GM21526 (cell line): Measurements from ENCODE around the gene TM4SF1.
A peak's percentile ranks its signal among the peaks of the same experiment; 100 is the strongest.
"Not testable (repeated sequence)": the region's sequence is repeated elsewhere in the genome, so short reads cannot be mapped to it uniquely, and the experiment has no call there.

Source experiments
- ATAC-seq: cut with Tn5 transposase; IDR thresholded peaks from one replicate; pipeline ENCODE4 v1.9.1; 2021; ENCODE audit warnings: moderate library complexity; ENCODE audit not compliant: unreplicated experiment, low FRiP score

Gene TM4SF1

DNA sequence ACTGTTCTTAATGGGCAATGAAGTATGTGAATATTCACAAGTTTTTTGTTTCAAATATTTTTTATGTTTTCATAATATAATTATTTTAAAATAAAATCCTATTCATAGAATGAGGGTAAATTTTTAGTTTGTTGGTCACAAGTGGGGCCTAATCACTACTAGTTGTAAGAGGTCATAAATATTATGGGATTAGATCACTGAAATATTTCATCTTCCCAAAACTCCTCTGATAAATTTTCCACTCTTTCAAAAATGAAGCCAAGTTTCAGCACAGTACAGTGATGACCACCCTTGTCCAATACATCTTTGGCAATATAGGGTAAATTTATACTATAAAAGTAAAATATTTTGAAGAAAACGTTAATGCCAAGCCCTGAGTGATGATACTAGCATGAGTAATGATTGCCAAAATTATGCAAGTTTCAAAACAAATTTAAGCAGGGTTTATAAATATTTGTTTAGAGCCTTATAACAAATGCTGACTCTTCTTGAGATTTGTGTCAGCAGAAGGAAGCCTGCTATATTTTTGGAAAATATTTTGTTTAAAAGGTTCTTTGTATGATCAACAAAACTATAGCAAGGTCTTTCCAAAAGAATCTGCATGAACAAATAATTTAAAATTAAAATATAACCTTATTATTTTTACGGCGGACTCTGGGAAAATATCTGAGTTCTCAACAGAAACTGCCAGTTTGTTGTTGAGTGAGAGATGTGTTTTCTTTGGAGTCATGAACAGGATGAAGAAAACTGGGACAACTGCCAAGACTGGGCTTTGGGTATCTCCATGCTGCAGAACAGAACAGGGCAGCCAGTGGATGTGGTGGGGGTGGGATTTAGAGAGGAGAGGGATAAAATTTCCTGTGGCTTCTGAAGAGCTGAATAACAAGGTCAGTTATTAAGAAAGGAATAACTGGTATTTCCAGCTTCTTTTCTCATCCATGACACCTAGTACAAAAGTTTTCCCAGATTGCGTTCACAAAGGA, 17.9 kb upstream of the TM4SF1 start:
- ATAC-seq = no peak

DNA sequence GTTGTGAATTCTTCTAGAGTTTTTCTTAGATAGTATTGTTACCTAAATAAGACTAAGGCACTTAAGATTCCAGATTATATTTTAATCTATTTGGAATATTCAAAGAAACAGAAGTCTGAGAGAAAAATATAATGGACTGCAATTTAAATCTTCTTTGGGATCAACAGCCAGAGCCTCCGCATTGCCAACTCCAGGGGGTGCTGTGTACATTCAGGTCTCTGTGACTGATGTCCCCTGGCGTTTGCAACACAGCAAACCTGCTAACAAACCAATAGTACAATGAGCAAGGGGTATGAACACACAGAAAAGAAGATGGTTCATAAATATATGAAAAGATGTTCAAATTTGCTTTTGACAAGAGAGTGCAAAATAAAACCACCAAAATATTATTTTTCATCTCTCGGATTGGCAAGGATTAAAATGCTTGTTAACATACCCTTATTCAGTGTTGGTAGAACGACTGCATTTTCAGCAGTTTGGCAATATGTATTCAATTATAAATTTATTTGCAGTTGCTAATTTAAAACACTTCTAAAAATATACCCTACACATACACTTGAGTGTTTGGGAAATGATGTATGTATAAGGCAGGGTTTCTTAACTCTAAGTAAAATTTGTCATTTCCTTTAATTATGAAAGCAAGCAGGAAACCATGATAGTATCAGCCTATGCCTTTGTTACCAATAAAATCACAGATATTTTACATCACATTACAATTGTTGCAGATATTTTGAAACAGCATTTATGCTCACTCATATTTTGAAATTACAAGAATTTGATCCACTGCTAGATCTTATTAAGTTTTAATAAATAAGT, 16.1 kb upstream of the TM4SF1 start:
- peak; percentile 83 for ATAC-seq

DNA sequence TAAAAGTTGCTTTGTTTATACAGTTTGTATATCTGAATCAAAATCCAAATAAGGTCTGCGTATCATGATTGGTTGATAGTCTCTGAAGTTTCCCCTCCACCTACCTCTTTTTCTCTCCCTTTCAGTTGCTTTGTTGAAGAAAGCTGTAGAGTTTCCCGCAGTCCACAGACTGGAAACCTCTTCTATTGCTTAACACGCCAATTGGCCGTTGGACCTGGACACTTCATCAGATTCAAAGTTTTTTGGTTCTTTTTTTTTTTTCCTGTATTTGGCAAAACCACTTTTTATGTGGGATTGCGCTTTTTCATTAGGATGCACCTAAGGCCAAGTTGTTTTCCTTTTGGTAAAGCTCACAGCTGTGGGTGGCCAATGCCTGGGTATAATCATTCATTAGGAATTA, 14.5 kb upstream of the TM4SF1 start:
- no peak for ATAC-seq

DNA sequence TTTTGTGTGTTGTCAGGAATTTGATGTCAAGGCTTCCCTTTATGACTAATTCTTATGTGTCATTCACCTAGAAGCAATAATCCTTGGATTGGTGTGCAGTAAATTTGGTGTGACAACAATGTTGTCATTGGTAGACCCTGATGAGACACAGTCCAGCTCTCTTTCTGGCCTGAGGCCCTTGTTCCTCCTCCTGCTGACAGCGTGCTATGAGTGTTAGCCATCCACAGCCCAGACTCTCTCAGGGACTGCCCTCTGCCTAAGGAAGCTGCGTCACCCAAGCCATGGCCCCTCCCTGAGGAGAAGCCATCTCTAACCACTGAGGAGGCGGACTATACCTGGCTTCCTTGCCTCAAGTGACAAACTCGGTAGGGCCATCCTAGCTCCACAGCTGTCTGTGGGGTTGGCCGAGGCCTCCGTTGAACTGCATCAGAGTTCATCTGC, 13.3 kb upstream of the TM4SF1 start:
- no peak for ATAC-seq

DNA sequence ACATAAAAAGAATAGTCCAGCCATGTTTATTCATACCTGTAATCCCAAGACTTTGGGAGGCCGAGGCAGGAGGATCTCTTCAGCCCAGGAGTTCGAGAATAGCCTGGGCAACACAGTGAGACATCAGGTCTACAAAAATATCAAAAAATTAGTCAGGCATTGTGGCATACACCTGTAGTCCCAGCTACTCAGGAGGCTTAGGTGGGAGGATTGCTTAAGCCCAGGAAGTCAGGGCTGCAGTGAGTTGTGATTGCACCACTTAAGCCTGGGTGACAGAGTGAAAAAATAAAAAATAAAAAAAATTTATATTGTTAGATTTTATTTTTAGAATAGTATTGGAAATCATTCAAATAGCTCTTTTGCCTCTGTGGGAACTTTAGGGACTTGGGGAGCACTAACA, 12.8 kb upstream of the TM4SF1 start:
- ATAC-seq = no peak

DNA sequence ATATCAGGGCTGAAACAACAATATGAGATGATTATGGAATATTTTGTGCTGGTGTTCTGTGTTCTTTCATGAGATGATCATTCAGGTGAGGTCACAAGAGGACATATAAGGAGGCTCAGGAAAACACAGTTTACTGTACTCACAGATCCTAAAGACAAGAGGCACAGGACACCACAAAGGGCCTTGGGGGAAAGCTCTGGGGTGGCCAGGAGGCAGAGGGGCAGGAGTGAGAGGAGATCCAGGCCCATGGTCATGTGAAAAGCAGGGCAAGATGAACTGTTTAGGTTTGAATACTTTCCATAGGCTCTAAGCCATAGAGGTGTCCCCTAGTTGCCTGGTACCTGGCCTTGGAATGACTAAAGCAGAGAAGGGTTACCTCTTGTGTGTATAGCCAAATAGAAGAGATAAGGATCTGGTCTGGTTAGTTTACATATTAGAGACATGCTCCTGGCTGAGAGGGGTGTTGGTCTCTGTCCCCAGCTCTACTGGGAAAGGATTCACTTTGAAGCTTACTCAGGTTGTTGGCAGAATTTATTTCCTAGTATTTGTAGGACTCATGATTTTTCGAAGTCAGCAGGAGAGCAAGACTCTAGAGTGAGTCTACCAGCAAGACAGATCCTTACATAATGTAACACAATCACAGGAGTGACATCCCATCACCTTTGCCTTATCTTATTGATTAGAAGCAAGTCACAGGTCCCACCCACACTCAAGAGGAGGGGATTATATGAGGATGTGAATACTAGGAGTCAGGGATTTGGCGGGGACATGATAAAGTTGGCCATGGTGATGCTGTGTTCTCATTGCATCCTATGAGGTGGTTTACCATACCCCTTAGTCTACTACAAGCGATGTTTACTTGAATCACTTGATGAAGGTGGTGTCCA, 11.3 kb upstream of the TM4SF1 start:
- ATAC-seq = no peak

DNA sequence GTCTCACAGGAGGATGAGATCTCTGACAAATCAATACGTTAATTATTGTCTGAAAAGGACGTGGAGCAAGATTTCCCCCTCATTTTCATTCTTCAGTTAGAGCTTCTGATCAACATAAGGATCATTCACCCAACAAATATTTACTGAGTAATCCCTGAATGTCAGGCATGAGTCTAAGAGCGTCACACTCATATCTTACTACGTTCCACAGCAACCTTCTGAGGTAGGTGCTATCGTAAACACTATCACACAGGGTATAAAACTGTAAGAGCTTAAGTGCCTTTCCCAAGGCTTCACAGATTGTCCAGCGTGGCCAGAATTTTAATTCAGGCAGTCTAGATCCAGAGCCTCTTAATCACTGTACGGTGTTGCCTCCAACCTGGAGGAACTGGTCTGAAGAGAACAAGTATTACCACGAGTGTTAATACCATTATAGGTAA, 10.6 kb upstream of the TM4SF1 start:
- no peak for ATAC-seq

DNA sequence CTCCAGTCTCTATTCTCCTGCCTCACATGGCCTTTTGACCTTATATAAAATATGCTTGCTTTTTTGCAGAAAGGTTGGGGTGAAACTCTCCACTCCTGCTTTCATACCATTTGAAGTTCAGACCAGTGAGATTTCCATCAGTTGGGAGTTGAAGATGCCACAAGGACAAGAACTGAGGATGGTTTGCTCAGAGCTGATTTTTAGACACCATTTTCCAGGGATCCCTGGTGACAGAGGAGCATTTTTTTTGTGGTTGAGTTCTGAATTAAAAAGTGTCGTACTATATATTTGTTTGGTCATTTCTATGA, 8.8 kb upstream of the TM4SF1 start:
- no peak for ATAC-seq

DNA sequence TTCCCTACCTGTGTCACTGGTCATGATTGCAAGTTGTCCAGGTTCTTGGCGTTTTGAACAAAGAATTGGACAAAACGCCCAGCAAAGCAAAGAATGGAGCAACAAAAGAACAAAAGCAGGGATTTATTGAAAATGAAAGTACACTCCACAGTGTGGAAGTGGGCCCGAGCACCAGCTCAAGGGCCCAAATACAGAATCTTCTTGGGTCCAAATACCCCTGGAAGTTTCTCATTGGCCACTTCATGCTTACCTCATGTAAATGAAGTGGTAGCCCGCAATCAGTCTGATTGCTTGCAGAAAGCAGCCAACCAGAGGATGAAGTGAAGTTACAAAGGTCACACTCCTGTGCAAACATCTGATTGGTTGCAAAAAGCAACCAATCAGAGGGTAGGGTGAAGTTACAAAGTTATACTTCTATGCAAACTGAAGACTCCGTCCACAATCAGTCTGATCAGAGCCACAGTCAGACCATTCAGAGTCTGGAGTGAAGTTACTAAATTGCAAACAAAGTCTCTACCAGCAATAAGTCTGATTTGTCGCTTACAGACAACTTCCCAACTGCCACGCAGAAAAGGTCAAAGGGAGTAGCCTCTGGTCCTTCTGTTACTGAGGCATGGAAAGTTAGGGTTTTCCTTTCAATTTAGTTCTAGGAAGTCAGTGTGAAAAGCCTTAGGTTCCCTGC, 8.3 kb upstream of the TM4SF1 start:
- no peak for ATAC-seq

DNA sequence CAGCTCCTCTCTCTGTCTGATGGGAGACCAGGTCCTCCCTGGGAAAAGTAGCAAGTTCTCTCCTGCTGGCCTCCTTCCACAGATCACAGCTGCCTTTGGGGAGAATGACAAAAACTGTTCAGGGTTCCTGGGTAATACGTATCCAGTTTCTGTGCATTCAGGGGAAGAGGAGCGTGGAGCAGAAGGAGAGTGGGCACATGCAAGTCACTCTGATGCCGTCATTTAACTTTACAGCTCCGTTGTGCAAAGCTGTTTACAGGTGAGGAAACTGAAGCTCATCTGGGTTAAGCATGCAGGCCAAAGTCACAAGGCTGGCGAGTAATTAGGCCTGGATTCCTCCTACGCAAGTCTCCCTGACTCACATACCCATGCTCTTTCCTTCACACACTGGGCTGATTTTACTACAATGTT, 7.5 kb upstream of the TM4SF1 start:
- no peak for ATAC-seq

DNA sequence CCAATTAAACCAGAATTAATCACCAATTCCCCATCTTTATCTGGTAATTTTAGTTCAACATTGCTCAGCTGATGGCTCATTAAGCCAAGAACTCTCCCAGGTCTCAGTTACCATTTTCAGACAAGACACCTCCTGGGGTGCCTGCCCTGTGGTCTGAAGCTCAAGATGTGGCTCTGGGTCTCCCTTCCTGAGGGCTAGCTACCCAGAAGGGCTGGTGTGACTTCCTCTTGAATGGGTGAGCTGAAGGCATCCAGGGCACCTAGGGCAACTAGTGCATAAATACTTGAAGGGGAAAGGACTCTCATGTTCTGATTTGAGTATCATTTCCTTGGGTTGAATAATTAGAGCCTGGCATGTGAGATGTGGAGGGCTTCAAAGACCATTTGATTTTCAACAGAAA, 6.7 kb upstream of the TM4SF1 start:
- no peak for ATAC-seq

DNA sequence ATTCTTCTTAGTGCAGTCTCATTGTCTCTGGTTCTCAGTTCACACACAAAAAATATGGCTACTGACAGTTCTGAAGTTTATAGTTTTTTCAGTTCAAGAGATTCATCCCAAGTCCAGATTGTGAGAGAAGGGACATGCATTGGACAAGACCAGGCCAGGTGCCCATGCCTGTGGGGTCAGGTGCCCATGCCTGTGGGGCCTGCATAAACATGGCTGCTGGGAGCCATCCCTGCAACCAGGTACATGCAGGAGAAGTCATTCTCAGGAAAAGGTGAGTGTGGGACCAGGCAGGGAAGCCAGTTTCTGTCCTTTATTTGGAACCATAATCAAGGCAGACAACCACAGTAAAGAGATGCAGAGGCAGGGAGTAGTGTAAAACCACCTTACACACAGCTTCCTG, 6.3 kb upstream of the TM4SF1 start:
- ATAC-seq = no peak

DNA sequence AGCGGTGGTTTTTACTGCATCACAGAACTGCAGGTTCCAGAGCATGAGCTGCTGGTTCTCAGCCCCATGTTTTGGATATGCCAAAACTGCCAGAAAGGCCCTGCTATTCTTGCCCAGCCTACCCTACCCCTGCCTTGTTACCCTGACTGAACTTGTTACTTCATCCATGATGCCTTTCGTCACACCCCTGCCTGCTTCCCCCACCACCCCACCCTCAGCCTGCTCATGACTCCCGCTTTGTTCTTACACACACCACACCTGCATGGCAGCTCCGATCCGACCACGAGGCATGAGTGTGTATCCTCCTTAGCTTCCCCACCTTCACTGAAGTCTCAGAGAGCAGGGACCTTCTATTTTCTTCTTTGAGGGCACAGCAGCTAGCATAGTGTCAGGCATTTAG, 5.1 kb upstream of the TM4SF1 start:
- ATAC-seq = no peak

DNA sequence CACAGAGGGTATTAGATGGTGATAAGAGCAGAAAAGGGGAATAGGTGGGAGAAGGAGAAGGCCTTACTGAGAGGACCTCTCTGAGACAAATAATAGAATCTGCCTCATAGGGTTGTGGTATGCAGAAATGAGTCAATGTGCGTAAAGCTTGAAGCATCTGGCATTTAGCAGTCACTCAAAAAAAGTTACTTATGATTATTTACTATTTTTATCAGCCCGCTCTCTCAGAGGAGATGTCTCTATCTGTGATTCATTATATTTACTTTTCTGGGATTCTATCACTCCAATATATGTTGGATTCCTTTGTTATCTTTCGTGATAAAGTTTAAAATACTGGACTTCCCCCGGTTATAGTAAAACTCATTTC, 4.6 kb upstream of the TM4SF1 start:
- ATAC-seq = no peak

DNA sequence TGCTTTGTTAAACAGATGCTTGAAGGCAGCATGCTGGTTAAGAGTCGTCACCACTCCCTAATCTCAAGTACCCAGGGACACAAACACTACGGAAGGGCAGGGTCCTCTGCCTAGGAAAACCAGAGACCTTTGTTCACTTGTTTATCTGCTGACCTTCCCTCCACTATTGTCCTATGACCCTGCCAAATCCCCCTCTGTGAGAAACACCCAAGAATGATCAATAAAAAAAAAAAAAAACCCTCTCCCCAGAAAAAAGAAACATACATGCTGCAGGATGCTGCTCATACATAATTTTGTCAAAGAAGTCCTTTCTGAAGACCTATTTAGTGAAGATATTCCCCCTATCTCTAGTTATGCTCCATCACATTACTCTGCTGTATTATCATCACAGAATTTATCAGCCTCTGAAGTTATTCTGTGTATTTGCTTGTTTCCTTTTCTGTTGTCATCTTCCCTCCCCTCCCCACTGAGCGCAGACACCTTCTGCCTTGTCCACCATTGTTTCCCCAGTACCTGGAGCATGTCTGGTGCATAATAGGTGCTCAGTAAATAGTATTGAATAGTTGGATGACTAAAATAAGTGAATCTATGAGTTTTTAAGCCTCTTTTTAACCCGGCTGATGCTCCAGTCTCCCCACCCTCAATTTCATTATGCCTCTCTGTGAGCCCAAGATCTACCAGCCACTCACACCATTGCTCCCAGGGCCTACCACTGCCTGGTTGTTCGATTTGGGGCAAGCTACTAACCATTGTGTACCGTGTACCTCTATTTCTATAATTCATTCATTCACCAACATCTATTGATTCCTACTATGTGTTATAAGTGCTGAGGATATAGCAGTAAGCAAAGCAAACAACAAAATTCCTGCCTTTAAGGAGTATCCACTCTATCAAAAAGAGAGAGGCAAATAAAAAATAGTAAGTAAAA, 4.0 kb upstream of the TM4SF1 start:
- ATAC-seq = no peak

DNA sequence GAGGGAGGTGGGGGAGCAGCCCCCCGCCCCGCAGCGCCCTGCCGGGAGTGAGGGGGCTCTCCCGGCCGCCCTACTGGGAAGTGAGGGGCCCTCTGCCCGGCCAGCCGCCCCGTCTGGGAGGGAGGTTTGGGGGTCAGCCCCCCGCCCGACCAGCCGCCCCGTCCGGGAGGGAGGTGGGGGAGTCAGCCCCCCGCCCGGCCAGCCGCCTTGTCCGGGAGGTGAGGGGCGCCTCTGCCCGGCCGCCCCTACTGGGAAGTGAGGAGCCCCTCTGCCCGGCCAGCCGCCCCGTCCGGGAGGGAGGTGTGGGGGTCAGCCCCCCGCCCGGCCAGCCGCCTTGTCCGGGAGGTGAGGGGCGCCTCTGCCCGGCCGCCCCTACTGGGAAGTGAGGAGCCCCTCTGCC, 2.8 kb upstream of the TM4SF1 start:
- not testable (repeated sequence) for ATAC-seq

DNA sequence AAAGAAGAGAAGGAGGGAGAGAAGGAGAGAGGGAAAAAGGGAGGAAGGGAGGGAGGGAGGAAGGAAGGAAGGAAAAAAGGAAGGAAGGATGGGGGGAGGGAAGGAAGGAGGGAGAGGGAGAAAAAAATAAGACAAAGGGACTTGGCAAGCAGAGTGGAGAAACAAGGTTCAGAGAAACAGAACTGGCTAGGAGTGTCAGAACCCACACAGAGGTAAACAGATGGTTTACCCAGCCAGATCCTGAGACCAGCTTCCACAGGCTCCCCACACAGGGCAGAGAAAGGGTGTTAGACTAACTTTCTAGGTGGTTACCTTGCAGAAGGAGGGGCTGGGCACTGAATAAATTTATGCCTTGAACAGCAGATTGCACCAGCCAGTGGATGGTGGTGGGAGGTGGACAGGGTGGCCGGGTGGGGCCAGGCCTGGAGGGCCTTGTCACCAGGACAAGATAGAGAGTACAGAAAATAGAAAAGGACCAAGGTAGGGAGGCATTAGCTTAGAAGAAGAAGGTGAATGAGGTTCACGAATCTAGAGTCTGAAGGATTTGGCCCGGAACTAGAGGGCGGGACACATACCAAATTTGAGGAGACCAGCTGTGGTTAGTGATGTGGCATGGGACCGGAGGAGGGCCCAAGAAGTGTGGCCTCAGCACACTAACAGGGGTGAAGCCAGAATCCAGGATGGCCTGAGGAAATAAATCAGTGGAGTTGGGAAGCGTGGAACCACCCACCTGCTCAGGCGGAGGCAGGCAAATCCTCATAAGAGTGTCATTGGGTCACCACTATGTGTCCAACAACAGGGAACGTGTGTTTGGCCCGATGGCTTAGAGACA, 1.2 kb upstream of the TM4SF1 start:
- ATAC-seq = no peak

DNA sequence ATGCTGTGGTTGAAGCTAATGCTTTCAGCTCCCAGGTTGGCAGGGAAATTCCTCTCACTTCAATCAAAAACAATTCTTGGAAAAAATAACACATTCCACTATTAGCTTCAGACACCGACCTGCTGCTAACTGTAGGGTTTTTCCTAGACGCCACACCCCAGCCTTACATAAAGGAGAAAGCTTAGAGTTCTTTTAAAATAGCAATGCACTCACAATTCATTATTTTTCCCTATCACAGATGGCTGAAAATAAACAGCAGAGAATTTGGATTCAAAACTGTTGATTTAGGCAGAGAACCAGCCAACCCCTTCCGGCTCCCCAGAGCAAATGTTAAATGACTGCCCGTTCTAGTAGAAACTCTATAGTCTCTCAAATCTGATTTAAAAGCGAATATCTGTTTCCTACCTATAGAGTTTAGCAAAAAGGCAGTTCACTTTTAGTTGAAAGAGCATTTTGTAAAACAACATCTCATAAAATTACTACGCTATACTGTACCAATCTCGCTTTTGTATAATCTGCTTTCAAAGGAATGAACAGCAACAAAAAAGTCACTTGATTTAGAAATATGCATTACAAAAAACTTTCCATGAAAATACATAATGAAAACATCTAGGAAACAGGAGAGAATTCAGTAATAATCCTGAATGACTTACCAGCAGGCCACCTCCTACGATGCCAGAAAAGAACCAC, 586 bp downstream of the TM4SF1 start:
- no peak for ATAC-seq
